ENCODE measurements around the gene PPP1R17.

Gene PPP1R17

DNA sequence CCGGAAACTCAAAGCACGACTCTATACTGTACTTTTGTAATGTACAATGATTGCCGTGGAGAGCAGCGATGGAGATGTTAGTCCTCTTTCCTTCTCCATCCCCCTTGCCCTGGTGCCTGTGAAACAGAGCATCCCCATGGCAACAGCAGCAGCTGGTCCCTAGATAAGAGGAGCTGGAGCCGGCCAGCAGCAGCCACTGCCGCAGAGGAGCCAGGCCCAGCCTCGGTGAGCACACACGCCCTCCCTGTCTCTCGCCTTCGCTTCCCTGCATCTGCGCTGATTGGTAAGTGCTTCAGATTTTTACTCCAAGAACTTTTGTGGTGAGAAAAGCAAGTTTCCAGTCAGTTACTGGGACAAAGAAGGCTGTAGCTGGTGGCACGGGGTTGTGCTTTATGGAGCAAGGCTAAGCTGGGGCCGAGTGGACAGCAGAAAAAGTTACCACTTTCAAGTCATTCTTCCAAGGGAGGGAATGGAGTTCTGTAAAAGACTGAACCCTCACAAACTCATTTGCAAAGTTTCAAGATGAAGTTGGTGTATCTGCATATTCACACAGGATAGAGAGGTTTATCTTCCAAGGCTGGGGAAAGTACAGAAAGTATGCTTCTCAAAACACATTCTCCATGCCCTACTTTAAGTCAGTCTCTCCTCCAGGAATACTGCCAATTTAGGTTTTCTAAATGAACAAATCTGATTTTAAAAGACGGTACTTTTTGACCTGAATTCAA lies at the start of gene PPP1R17:
TSS of gene PPP1R17 (plus strand) at position 192 of the 725 bp plus-strand sequence. CDS start 5,227 bp downstream, outside the sequence.
- DNase-seq, result no peak

DNA sequence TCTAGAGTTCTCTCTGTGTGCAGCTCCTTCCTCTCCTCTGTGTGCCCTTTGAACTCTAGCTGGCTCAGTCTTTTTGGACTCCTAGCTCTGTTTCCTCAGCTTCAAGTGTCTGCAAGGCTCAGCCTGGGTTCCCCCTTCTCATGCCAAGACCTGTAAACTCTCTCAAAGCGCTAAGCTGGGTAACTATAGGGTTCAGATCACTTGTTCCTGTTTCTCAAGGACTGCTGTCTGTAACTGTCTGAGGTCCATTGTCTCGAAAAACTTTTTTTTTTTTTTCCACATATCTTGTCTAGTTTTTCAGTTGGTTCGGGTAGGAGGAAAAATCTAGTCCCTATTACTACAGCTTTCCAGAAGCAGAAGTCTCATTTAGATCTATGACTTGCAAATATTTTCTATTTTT lies 46.6 kb upstream of the PPP1R17 start:
- DNase-seq, result no peak

DNA sequence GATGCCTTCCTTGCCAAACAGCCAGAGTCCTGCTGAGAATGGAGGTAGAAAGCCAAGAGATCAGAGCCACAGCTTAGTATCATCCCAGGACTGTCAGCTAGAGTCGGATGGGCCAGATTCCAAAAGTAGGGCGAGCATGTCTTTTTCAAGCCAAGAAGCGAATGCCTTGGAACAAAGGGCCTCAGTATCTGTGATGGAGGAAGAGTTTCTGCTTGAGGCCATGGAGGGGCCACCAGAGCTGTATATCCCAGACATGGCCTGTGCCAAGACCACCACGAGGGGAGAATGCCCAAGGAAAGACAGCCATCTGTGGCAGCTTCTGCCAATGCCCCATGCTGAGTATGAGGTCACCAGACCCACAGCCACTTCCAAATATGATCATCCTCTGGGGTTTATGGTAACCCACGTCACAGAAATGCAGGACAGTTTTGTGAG lies 44.3 kb upstream of the PPP1R17 start:
- no peak for DNase-seq

DNA sequence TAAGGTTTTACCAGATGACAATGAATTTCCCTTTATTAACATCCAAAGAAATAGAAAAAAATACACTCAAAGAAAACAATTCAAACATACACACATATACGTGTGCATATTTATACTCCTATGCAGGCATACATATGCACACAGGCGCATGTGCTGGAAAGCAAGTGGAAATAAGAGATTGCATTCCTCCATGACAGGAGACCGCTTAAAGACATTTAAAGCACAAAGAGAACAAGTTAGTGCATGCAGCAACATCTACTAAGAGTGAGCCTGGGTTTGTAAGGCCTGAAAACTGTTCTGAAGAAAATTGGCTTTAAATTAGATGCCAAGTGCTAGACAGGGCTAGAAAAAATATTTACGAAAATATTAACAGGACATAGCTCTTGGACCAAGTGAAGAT lies 40.1 kb upstream of the PPP1R17 start:
- DNase-seq, result no peak

DNA sequence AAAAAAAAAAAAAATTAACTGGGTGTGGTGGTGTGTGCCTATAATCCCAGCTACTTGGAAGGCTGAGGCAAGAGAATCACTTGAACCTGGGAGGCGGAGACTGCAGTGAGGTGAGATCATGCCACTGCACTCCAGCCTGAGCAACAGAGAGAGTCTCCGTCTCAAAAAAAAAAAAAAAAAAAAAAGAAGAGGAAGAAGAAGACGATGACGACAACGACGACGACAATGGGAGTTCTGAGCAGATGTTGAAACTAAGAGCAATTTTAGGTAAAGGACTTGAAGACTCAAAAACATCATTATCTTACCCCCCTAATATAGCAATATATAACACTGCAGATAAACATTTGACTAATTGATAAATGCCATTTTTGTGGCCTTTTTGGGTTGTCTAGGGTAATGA lies 39.5 kb upstream of the PPP1R17 start:
- no peak for DNase-seq

DNA sequence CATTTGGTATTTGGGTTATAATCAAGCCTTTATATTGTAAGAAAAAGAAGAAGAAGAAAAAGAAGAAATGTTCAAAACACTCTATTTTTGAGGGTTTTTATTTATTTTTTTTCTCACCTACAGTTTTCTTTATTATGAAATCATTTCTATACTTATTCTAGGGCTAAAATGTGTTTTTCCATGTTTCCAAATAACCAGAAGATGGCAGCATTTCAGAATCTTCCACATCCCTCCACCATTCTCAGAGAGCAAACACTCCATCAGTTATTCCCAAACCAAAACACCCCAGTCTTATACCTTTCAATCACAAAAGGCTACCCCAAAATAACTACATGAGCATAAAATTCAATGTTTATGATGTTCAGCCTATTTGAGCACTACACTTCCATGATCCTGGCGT lies 38.7 kb upstream of the PPP1R17 start:
- no peak for DNase-seq

DNA sequence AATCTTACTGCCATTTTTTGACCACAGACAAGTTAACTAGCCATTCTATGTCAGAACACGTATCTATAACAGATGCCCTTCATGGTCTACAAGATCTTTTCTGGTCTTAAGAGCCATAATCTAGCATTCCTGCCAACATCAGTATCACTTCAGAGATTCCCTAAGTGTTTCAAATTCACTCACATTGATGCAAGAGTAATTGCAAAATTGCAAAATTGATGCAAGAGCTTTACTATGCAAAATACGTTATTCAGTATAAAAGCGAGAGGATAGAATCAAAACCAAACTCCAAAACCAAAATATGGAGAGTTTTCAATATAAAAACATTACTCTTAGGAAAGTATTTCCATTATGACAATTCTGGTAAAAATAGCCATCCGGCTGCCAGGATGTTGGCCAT lies 38.1 kb upstream of the PPP1R17 start:
- DNase-seq, result no peak

DNA sequence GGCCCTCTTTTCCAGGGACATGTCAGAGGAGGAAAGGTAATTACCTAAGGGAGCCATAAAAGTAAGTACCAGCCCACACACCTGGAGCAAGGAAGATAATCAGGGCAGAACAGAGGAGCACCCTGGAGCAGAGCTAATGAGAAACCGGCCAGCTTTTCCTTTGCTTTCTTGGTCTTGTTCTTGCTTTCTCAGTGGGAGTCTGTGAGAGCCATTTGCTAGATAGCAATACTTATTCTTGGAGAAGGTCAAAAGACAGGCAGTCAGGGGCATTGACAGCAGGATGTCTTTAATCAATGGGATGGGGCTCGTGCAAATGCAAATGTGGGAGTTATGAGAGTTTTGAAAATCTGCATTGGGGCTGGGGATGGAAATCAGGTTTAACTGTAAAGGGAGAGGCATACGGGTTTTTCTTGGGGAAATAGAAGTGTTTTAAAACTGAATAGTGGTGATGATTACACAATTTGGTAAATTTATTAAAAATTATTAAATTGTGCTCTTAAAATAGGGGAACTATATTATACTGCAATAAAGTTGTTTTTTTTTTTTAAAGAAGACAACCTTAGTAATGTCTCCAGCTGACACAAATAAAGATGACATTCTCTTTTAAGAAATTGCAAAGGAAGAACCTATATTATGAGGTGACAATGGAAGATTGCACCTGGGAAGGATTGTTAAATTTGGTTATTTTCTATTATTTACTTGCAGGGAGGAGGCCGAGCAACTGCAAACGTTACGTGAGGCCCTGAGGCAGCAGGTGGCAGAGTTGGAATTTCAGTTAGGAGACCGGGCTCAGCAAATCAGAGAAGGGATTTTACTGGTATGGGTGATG lies 35.6 kb upstream of the PPP1R17 start:
- DNase-seq, result no peak

DNA sequence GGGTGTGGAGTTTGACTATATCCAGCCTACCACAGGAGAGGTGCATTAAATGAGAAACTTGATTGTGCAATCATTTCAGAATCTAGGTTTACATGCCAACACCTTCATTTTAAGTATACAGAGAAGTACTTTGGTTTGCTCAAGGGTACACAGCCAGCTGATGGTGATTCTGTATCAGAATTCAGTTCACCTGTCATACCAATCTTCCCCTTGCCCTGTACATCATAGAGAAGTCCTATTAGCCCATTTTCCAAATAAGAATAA lies 35.0 kb upstream of the PPP1R17 start:
- no peak for DNase-seq

DNA sequence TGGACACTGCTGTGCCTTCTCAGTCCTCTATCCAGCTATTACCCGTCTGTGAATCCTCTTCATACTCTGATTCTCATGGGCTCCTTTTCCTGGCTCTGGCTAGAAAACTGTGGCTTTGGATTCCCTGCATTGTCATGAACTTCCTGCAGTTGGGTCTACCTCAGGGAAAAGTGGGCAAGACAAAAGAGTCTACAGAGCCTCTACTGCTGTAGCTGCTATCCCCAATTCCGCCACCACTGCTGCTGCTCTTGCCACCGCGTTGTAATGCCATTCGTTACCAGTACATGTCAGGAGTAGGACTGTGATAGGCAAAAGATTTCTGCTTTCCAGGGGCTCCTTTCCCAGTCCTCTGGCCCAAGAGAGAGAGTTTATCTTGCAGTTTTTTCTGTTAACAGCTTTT lies 23.9 kb upstream of the PPP1R17 start:
- DNase-seq, result no peak

DNA sequence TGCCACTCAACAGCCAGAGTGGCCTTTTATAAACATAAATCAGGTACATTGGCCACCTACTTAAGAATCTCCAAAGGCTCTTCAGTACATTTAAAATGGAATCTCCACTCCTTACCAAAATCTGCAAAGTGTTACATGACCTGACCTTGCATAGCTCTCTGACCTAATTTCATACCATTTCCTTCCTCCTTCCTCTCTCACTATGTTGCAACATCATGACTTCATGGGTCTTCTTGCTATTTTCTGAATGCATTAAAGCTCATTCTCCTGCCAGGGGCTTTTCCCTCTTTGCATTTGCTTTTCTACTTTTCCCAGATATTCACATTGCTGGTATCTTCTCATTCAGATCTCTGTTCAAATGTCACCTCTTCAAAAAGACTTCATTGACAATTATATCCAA lies 22.1 kb upstream of the PPP1R17 start:
- no peak for DNase-seq

DNA sequence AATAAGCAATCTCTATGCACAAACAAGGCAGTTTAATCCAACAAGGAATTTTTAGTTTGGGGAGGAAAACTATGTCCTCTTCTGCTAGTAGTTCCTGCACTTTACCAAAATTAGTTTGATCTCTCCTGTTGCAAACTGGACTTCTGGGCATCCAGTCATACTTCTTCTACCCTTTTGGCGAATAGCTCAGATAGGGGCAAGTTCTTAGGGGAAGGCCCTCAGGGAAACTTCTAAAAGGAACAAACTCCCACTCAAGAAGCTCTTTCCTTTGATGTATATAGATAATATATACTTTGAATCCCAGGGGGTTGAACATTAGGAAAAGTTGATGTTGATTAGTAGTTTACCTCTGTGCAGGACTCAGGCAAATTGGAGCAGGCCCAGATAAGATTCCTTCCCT lies 21.5 kb upstream of the PPP1R17 start:
- DNase-seq, result no peak

DNA sequence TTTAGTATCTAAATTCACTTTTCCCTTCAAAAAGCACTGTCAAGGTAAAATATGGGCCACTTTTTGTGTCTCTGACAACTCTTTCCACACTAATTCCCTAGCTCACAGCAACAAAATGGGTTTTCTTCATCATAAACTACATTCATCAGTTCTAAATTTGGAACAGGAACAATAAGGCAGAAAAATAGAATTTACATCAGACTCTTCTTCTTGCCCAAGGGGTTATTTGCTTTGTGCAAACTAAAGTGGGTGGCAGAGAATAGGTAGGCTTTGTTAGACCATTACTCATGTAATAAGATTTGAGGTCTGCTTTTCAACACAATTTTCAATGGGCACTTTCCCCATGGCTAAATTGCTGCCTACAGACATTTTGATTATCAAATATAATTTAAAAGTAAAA lies 17.6 kb upstream of the PPP1R17 start:
- DNase-seq, result no peak

DNA sequence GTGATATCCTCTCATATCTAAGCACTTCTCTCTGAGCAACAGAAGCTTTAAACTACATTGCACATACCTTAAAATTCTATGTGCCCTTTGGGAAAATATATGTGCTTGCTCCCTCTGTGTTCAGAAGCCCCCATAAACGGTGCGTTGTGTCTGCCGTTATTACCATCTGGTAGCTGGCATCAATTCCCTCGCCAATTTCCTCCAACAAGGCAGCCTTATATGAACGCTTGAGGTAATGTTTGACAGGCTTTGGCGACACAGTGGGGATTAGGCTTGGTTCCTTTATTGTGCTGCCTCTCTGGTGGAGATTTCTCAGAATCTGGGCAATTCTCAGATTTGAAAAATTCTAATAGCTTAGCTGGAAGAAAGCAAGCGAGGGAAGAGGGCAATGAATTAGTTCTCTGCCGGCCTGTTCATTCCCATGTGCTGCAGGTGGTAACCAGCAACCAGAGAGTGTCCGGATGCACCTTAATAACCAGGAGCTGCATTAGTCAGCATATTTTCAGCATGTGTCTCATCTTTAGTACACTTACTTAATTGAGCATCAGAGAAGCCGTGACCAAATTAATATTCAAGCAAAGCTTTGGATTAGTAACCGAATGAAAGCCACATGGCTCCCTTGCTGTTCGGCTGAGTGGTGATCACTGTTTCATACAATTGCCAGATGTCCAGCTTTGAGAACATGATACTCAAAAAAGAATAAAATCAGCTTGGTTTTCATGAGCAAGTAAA lies 7.3 kb upstream of the PPP1R17 start:
- no peak for DNase-seq

DNA sequence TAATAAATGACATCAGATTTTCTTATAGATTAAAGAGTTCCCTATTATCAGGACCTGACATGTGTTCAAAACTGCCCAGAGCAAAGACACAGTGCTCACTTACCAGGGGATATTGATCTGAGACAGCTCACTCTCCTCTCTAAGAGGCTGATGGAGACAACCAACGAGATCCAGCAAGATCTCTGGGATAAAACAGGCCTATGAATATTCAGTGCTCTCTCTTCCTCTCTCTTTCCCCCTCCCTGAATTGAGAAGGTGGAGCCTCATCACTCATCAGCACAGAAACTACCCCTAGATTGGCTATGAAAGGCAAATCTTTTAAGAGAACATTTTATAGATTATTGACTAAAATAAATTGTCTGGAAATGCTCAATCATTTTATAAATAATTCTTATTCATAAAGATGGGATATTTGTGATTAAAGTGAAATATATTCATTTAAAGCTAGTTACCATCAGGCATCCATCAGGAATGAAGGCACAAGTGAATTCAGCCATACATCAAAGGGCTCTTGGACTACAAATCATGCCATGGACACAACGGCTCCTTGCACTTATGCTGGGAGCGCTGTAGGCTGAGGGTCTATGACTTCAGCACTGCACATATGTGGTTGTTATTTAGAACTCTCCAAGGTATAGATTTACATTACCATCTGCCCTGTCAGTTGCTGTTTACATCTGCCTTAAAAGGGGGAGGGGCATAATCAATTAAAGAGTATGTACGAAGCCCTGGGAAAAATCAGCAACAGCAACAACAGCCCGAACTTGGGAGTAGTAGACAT lies 3.4 kb upstream of the PPP1R17 start:
- DNase-seq, result no peak

DNA sequence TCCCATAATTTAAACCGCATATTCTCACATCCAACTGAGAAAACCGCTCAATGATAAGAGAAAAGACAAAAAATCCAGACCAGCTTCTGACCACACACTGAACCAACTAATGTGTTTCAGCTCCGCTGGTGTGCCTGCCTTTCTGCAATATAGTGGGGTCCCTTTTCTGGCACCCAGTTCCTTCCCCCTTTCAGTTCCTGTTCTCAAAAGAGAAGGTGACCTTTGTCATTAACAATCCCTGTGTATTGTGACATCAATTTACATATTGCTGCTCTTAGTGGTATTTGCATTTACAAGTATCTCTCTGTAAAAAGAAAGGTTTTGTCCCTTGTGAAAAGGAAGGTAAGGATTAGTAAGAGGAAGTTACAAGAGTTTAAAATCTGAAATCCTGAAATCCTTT lies 1.4 kb downstream of the PPP1R17 start:
- no peak for DNase-seq

DNA sequence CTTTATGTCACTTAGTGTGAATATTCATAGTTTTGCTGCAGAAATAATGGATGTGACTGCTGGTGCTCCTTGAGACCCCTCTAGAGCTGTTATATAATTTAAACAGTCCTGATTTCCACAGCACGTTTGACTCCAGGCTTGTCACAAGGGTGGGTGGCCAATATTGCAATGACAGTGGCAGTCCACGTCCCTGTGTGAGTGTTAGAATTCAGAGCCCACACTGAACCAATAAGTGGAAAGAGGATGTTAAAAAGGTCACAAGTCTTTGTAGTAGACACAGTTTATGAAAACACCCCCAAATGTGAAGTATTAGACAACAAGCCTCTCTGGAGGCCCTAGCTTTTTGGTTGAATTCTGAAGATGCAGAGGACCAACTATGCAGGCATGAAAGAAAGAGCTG lies 2.0 kb downstream of the PPP1R17 start:
- no peak for DNase-seq

DNA sequence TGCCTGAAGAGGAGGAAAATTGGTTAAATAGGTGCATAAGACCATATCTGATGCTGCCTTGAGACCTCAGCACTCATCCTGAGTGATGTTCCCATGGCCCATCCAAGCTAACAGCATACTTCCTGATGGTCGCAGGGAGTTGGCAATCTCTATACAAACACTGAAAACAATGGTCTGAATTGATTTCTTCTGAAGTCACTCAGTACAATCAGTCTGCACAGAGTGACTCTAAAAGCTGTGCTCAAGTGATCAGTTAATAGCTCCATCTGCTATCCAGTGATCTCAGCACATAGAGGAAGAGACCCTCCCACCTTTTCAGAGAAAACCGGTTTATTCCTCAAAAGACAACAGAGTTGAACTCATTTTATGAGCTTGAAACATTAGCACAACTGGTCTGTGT lies 3.9 kb downstream of the PPP1R17 start:
- DNase-seq, result no peak

DNA sequence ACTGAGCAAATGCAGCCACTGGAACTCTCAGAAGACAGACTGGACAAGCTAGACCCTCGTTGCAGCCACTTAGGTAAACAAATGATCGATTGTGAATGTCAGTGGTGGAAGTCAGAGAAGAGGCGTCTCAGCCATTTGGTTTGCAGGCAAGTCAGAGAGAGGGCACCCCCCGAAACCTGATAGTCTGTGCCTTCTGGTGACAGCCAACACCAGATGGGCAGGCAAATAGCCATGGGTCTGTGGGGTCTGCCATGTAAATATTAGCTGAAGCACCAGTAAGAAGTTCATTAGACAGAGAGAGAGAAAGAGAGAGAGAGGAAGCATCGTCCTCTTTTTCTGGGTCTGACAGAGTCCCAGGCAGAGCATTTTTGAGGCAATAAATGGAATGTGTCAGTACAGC lies 5.4 kb downstream of the PPP1R17 start:
- no peak for DNase-seq

DNA sequence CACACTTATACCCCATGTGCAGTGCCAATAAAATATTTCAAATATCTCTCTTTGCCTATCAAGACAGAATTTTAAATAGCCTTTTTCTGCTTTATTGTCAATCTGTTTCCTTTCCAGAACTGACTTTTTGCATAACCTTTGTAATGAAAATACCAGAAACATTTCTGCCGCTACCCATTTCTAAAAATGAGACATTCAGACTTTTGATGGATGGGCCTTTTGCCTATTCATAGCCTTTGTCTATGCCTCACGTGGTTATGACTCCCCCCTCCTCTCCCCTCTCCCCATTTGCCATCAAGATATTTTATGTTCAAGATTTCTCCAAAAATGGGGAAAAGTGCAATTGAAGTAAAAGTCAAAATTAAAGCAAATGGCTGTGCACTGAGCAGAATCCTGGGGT lies 5.9 kb downstream of the PPP1R17 start:
- no peak for DNase-seq

DNA sequence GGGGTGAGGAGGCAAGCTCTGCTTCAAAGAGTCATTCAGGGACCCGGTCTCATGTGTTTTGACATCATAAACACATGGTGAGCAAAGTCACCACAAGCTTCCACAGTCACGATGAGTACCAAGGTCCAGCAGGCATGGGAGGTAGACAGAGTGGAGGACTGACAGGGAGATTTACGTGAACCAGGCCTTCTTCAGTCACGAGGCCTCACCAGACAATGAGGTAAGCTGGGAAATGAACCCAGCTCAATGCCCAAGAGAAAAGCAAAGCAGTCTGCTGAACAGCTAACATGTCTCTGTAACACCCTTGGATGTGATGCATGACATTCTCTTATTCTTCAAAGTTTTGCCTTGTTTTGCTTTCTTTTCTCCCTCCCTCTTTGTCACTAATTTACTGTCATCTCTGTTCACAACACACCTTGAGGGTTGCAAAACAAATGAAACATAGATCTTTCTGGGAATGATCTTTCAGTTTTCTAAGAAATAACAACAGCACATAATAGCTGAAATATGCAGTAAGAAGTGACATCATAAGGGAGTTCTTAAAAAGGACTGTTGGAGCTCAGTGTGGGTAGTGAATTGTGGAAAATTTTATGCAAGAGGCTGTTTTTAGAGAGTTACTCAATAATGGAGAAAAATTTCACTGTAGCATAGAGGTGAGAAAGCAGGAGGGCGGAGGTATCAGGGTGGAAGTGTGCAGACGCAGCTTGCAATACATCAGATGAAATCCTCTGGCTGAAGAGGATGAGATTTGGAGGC lies 9.0 kb downstream of the PPP1R17 start:
- DNase-seq, result no peak

DNA sequence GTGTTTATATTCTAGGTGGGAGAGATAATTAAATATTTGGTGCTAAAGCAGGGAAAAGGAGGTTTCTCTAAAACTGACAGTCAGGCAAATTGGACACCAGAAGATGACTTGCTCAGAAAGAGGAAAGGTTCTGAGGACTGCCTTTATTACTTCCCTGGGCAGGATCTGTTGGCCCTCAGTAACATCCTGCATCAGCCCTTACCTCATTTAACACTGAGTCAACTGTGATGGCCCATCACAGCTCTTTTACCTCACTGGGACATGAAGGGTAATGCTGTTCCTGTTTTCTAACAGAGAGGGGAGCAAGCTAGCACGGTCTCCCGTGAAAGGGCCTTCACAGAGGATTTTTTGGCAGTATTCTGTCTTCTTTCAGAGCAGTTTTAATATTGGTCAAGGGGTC lies 12.0 kb downstream of the PPP1R17 start:
- DNase-seq, result no peak

DNA sequence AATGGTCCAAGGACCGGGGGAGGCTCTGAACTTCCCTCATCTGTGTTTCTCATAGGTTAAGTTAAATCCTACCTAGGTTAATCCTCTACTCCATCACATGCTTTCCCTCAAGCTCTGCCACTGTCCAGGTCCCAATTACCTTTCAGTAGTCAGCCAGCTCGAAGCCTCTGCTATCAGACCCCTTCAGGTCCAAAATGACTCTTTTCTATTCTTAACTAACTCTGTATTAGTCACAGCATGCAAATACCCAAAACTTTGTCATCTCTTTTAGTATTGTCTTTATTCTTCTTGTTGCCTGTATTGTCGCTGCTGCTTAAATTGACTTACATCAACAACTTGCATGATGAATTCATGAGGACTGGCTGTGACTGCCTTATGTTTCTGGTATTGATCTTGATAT lies 15.3 kb downstream of the PPP1R17 start:
- no peak for DNase-seq
